Astrocyte (in vitro differentiated cells and primary cell): Measurements from ENCODE around the gene IFNL2.

Experiments used
- CTCF ChIP-seq: IDR thresholded peaks from 2 replicates; pipeline ENCODE4 v1.5.1; 2011; ENCODE audit warnings: low read depth, mild to moderate bottlenecking, inconsistent platforms, low read length, moderate library complexity; ENCODE audit not compliant: insufficient read depth
- EZH2 ChIP-seq: IDR thresholded peaks from 2 replicates; pipeline ENCODE4 v1.6.1; 2012; ENCODE audit warnings: mild to moderate bottlenecking, low read length, inconsistent platforms; ENCODE audit not compliant: insufficient read depth

DNA sequence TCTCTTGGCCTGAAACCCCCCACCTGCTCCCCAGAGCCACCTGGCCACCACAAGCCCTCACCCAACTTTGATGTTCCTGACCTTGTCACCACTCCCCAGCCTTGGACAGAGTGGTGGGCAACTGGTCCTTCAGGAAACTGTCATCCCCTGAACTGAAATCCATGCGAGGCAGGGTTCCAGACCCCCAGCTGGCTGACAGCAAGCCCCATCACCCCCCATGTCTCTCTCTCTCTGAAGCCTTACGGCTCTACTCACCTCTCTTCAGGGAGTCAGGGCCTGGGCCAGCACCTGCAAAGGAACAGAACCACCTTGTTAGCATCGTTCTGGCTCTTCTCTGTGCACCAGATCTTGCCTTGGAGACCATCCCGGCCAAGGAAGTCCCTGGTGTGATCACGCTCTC lies 49.9 kb downstream of the IFNL2 start:
- TF ChIP-seq CTCF (no peak), EZH2 (no peak)
